GM19351 (cell line): ENCODE results near the gene OR8A1.
"Not testable (repeated sequence)": the region's sequence is repeated elsewhere in the genome, so short reads cannot be mapped to it uniquely, and the experiment has no call there.

Experiments
- ATAC-seq: cut with Tn5 transposase; IDR thresholded peaks from one replicate; pipeline ENCODE4 v1.9.1; 2021; ENCODE audit warnings: mild to moderate bottlenecking, moderate library complexity; ENCODE audit not compliant: unreplicated experiment

Gene OR8A1

GRCh38 chr11:124592627-124593026 lies 22.8 kb downstream of the OR8A1 start:
- no peak for ATAC-seq

- ATAC-seq: no peak
Measured at GRCh38 chr11:124595302-124595701, 25.5 kb downstream of the OR8A1 start.

GRCh38 chr11:124597626-124598025 lies 27.8 kb downstream of the OR8A1 start:
- ATAC-seq: no peak

GRCh38 chr11:124600621-124601320 lies 31.0 kb downstream of the OR8A1 start:
- ATAC-seq: no peak

GRCh38 chr11:124602193-124602592 lies 32.4 kb downstream of the OR8A1 start:
- no peak for ATAC-seq

GRCh38 chr11:124602723-124603122 lies 32.9 kb downstream of the OR8A1 start:
- ATAC-seq: not testable (repeated sequence)

- peak; percentile 42 for ATAC-seq
Measured at GRCh38 chr11:124605719-124606118, 35.9 kb downstream of the OR8A1 start.

- ATAC-seq: no peak
Measured at GRCh38 chr11:124608147-124608546, 38.4 kb downstream of the OR8A1 start.

GRCh38 chr11:124610295-124610694 lies 40.5 kb downstream of the OR8A1 start:
- ATAC-seq: no peak

GRCh38 chr11:124611064-124611463 lies 41.3 kb downstream of the OR8A1 start, which contains the start of gene PANX3:
Gene PANX3 (plus strand): TSS chr11:124611428. CDS start chr11:124611557, 129 bp downstream.
- ATAC-seq: no peak

GRCh38 chr11:124612045-124612444 lies 42.2 kb downstream of the OR8A1 start:
- ATAC-seq: peak; percentile 70

GRCh38 chr11:124612567-124613246 lies 42.9 kb downstream of the OR8A1 start:
- no peak for ATAC-seq

GRCh38 chr11:124618863-124619262 lies 49.1 kb downstream of the OR8A1 start:
- ATAC-seq: no peak
